ENCODE measurements around the gene ADGRL1.

ADGRL1 gene

DNA sequence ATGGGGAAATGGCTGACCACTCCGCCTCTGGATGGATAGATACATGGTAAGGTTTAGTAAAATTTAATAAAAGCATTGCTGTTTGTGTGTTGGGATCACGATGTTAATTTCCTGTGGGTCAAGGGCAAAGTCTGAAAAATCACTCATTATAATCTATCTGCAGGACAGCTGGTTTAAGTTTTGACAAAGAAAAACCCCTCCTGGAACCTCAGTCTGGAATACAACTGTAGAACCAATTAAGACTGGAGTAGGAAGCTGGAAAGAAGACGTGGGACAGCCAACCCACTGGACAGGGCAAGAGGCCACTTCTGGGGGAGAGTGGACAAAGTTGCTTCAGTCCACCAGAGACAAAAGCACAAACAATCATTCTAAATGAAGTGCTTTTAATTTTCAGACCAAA, 86.8 kb downstream of the ADGRL1 start:
- no peak for DNase-seq (ENCODE audit: low read depth)
- H3K4me3 ChIP-seq (ENCODE audit: low read depth, low read length): peak overlapping the region; percentile 53

DNA sequence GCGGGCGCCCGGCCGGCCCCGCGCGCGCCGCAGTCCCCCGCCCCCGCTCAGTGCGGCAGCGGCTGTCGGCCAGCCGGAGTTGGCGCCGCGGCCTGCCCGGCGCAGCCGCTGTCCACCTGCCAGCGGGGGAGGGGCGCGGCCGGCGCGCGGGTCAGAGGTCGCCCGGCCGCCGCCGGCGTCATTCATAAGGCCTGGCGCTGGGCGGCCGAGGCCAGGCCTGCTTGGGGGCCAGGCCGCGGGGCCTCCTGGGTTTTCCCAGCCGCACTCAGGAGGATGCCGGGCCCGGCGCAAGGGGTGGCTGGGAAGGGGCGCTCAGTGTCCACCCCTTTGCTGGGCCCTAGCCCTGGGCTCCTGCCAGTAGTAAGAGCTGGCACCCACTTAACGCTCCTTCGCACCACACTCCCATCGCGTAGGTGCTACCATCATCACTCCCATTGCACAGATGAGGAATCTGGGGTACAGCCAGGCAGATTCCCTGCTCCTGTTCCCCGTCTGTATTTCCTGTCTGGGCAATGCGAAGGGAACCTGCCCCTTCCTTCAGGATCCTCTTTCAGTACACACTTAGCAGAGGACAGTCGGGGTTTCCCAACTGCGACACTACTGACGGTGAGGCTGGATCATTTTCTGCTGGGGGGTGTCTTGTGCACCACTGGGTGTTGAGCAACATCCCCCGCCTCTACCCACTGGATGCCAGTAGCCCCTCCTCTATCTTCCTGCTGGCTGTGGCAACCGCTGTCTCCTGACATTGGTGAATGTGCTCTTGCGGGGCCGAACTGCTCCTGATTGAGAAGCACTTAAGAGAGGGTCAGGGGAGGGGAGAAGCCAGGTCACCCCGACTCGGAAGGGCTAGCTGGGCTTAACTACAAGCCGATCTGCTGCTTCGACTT, 87.6 kb downstream of the ADGRL1 start:
- DNase-seq (ENCODE audit: low read depth): peak; percentile 63
- peak overlapping the region; percentile 53 for H3K4me3 ChIP-seq (ENCODE audit: low read depth, low read length)

DNA sequence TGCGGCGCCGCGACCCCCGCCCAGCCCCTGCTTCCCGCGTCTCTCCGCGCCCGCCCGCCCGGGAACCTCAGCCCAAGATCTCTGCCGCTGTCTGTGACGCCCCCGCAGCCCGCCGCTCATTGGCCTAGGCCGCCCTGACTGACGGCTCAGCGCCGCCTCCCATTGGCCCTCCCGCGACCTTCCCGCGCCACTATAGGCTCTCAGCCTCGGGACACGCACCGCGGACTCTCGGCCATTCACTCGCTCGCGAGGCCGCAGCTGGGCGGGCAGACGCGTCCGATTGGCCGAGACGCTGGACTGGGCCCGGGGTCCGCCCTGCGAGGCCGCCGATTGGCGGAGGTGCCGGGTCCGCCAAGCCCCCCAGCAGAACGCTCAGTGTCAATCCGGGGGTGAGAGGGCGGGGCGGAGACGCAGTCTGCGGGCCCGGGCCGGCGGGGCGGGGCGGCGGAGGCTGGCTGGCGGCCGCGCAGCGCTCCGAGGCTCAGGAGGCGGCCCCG, 88.3 kb downstream of the ADGRL1 start, which contains the start of gene PRKACA:
TSS of gene PRKACA (minus strand) at position 95 of the 497 bp plus-strand sequence. CDS start 215 bp downstream, outside the sequence.
- H3K4me3 ChIP-seq (ENCODE audit: low read depth, low read length): peak within 1 kb of the TSS; percentile 88

DNA sequence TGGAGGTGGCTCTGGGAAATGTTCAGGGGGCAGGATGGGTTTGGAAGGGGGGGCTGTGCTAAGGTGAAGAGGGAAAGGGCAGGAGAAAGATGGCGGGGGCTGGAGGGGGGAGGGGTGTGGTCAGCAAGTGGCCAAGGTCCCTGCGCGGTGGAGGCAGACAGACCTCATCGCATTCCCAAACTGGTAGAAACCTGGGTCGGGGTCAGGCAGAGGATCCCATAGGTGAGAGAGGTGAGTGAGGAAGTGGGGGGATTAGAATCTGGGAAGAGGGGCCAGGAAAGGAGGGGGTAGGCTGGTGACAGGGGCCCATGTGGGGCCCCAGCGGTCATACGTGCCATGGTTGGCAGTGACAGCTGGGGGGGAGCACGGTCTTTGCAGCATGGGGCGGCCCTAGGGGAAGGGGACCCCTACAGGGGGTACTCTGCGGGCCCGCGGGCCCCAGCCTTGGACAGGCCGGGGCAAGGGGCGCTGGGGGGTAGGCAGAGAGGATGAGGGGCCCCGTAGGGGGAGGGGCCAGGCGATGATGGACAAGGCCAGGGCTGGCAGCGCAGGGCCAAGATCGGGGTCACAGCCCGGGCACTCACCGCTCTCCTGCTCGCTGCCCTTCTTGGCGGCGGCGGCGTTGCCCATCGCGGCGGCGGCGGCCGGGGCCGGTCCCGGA, 88.9 kb downstream of the ADGRL1 start:
- peak overlapping the region; percentile 88 for H3K4me3 ChIP-seq (ENCODE audit: low read depth, low read length)
- DNase-seq (ENCODE audit: low read depth): no peak

More for the DNA sequence above, 88.3 kb downstream of the ADGRL1 start, which contains the start of gene PRKACA:
- peak; percentile 98 for DNase-seq (ENCODE audit: low read depth)

DNA sequence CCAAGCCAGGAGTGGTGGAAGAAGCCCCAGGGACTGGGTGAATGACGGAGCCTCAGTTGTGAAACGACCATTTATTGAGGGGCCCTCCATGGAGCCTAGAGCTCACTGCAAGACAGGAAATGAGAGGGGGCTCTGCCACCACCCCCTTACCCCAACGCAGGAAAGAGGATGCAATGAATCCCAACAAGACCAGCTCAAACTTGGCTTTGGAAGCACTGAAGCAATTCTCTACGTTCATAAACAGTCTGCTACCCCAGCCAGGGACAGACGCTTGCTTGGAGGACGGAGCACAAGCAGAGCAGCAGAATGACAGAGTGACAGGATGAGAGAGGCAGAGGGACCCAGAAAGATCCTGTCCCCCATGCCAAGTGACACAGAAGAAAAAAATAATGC, 89.4 kb downstream of the ADGRL1 start:
- peak overlapping the region; percentile 88 for H3K4me3 ChIP-seq (ENCODE audit: low read depth, low read length)
- no peak for DNase-seq (ENCODE audit: low read depth)

DNA sequence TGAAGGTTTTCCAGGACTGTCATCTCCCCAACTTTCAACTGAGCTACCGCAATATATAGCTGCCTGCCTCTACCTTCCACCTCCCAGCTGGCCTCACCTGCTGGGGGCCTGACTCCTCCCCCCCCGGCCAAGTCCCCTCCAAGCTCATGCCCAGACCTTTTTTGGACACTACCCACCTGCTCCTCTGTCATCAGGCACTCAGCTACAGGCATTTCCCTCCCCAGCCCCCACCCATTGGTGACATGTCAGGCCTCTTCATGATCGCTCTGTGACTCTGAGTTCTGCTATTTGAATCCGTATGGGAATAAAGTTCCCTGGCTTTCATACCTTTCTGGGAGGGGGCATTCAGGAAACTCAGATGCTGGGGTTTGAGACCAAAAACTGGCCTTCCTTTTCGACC, 90.2 kb downstream of the ADGRL1 start:
- H3K4me3 ChIP-seq (ENCODE audit: low read depth, low read length): no peak overlapping the region
- DNase-seq (ENCODE audit: low read depth): no peak

DNA sequence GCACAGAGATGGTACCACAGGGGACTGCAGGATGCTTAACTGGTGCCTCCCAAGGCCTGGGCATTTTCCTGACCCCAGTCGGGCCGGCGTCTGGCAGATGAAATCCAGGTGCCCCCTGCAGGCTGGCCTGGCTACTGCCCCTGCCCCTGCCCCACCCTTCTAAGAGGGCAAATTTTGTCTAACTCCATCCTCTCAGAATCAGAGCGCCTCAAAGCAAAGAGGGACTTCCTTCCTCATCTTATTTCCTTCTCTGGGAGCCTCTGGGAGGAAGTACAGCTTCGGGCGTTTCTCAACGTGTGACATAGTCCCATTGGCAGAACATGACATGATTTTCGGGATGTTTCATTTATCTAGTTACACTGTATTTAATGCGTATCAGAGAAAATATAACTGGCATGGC, 91.1 kb downstream of the ADGRL1 start:
- no peak for DNase-seq (ENCODE audit: low read depth)
- H3K4me3 ChIP-seq (ENCODE audit: low read depth, low read length): no peak overlapping the region

DNA sequence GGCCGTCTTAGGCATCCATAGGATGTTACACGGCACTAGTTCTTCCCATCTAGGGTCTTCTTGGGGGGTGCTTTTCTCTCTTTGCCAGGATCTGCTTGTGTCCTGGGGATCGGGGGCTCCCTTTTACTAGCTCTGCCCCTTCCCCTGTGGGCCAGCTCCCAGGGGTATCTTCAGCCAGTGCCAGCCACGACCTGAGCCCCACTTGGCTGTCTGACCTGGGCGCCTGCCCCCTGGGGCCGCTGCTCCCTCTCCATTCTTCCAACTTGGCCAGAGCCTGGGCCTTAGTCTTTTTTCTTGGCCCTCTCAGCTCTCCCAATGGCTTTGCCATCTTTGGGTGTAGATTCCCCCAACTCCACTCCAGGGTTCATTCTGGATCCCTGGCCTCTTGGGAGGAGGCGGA, 91.5 kb downstream of the ADGRL1 start:
- no peak overlapping the region for H3K4me3 ChIP-seq (ENCODE audit: low read depth, low read length)
- DNase-seq (ENCODE audit: low read depth): no peak

DNA sequence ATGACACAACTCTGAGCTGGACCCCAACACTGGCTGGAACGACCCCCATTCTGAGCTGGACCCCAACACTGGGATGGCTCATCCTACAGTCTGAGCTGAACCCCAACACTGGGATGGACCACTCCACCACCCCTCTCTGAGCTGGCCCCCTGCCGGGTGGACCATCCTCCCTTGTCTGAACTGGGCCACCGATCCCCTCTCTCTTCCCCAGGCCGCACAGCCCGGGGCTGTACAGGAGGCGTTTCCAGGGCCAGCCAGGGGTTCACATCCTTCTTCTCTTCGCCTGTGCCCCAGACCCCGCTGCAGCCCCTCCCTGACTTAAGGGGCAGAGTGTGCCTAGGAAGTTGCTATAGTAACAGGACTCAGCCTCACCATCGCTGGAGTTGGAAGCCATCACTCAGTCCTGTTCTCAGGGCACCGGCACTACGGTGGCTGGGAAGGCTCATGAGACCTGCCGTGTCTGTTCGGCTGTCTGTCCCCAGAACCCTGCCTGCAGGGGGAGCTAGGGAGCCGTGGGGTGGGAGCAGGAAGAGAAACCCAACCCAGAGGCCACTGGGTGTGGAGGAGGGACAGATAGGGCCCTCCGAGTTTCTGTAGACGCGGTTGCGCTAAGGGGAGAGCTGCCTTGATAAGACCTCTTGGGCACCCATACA, 92.1 kb downstream of the ADGRL1 start:
- no peak overlapping the region for H3K4me3 ChIP-seq (ENCODE audit: low read depth, low read length)
- no peak for DNase-seq (ENCODE audit: low read depth)

DNA sequence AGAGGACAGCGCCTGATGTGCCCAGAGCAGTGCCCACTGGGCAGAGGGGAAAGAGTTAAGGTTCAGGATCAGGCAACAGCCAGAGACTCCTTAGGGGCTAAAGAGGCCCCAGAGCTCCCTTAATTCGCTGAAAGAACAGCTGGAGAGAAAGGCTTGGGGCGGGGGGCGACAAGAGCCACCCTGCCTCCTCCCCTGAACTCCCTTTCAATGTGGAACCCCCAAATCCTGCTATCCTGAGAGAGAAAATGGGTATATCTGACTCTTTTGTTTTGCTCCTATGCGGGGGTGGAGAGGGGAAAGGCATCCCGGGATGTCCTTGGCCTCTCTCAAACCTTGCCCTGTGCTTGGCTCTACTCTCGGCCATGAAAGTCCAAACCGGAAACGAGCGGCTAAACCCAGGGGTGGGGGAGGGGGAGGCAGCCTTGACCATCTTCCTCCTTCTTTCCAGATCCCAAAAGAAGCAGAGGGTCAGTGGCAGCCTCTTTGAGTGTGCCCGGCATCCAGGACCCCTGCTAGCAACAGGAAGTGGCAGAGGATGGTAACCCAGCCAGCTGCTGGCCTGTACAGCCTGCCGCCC, 93.1 kb downstream of the ADGRL1 start:
- H3K4me3 ChIP-seq (ENCODE audit: low read depth, low read length): peak overlapping the region; percentile 7
- no peak for DNase-seq (ENCODE audit: low read depth)

DNA sequence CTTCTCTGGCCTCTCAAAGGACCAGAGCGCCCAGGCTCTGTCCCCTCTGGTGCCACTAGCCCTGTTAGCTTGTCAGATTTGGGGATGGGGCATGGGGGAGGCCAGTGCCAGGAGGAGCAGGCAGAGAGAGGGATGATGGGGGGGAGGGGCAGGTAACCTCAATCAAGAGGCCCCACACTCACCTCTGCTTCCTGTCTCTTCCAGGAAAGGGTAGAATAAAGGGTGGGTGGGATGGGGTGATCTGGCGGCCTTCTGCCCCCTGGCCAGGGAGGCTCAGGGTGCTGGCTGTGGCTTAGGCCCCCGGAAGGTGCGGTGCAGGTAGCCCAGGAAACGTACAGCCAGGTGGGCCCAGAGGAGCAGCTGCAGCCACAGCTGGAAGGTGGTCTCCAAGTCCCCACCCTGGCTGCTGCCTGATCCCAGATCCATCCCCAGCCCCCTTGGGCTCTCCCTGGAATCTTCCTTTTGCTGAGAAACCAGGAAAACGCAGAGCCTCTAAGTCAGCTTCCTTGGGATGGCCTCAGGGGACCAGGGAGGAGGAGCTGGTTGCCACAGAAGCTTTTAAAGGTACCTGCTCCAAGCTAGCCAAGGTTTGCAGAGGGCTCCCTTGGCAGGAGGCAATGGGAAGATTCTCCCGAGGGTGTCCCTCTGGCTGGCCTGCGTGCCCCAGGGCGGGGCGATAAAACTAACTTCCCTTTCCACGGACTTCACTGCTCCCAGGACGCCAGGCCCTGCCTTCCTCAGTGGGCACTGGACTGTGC, 93.7 kb downstream of the ADGRL1 start:
- H3K4me3 ChIP-seq (ENCODE audit: low read depth, low read length): peak overlapping the region; percentile 7
- no peak for DNase-seq (ENCODE audit: low read depth)

DNA sequence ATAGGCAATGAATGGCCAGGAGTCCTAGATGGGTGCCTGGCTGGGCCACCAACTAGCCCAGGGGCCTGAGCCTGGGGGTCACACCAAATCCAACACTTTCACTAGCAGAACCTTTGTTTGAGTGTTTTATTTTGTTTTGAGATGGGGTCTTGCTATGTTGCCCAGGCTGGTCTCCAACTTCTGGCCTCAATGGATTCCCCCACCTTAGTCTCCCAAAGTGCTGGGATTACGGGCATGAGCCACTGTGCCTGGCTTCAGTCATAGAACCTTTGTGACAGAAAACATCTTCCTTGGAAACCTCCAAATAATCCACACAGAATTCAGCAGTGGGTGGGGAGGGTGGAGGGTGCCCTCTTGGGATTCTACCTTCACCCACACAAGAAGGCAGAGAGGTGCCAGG, 94.5 kb downstream of the ADGRL1 start:
- H3K4me3 ChIP-seq (ENCODE audit: low read depth, low read length): no peak overlapping the region
- no peak for DNase-seq (ENCODE audit: low read depth)

DNA sequence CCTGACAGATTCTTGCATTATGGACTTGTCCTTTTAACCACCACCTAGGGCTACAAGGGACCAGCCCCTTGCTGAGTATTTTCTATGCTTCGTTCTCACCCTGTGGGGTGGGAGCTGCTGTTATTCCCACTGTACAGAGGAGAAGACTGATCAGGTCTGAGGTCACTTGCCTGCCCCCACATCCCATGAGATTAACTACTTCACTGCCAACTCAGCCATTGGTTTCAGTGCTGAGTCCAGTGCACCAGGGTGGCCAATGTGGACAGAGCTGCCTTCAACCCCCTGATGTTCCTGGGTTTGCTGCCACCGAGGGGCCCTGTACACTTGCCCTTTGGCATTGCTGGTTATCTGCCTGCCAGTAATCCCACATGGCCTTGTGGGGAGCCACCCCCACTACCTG, 95.3 kb downstream of the ADGRL1 start:
- no peak for DNase-seq (ENCODE audit: low read depth)
- no peak overlapping the region for H3K4me3 ChIP-seq (ENCODE audit: low read depth, low read length)

DNA sequence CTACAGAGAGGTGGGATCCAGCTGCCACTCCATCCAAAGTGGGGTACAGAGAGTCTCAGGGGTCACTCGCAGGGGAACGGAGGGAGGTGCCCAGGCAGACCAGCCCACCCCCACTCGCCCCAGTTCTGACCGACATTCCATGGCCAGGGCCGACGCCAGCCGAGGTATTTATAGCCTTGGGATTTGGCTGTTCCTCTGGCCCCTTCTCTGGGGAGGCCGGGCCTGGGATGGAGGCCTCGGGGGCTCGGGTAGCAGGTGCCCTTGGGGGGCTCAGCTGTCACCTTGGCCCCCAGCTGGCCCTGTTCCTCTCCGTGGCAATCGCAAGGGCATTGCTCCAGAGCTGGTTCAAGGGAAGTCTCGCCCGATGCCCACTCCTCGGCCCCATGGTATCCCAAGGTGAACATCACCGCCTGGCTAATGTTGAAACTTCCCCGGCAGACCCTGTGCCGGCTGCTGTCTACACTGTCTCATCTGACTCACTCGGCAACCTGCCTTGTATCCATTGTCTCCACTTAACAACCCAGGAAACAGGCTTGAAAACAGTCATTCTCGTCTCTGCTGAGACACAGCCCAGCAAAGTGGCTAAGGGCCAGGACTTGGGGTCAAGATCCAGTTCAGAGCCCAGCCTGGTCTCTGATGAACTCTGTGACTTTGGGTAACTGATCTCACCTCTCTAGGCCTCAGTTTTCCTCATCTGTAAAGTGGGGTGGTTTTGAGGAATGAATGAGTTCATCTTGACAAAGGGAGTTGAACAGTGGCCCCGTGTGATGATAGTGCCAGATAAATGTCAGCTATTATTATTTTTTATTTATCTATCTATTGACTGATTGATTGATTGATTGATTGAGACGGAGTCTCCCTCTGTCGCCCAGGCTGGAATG, 98.1 kb downstream of the ADGRL1 start:
- DNase-seq (ENCODE audit: low read depth): no peak

DNA sequence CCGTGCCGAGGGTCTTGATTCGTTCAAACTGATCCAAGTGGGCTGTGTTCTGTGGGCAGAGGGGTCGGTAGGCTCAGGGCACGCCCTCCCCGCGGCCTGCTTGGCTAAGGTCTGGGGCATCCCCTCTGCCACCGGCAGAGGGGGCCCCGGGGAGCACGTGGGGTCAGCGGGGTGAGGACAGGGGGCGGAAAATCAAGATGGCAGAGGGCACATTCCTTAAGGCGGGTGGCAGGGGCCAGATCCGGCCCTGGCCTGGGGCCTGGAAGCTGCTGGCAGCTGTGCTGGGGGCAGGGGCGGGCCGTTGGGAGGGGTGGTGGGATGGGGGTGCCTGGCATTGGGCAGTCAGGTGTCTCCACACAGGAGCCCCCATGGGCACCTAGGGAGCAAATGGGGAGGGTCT, 99.1 kb downstream of the ADGRL1 start:
- no peak overlapping the region for H3K4me3 ChIP-seq (ENCODE audit: low read depth, low read length)
- no peak for DNase-seq (ENCODE audit: low read depth)

More for the DNA sequence above, 98.1 kb downstream of the ADGRL1 start:
- H3K4me3 ChIP-seq (ENCODE audit: low read depth, low read length): no peak overlapping the region

DNA sequence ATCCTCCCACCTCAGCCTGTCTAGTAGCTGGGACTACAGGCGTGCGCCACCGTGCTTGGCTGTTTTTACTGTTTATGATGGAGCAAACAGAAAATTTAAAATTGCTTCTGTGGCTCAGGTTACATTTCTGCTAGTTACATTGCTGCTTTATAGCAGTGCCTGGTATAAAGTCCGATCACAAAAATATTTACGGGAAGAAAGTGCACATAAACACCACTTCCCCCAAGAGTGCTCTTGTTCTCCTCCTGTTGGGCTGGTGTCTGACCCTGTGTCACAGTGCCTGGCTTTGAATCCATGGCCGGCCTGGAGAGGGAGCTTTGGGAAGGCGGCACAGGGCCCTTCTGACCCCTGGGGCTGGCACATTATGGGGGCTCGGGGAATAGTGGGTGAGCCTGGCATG, 100.3 kb downstream of the ADGRL1 start:
- no peak for DNase-seq (ENCODE audit: low read depth)
- H3K4me3 ChIP-seq (ENCODE audit: low read depth, low read length): no peak overlapping the region

DNA sequence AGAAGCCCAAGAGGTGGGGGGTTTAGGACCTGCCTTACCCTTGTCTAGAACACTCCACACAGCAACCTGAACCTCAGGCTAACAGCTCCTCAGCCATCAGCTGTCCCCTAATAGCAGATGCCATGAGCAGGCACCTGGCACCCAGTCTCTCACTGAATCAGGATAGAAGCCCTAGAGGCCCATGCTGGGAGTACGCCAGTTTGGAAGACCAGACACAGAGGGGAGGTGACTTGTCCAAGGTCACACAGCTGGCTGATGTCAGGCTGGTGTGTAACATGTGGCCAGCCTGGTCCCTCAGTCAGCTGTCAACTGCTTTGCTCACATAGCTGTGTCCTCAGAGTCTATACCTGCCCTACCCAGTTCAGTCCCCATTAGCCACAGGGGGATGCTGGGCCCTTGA, 102.7 kb downstream of the ADGRL1 start:
- DNase-seq (ENCODE audit: low read depth): no peak
- H3K4me3 ChIP-seq (ENCODE audit: low read depth, low read length): no peak overlapping the region

DNA sequence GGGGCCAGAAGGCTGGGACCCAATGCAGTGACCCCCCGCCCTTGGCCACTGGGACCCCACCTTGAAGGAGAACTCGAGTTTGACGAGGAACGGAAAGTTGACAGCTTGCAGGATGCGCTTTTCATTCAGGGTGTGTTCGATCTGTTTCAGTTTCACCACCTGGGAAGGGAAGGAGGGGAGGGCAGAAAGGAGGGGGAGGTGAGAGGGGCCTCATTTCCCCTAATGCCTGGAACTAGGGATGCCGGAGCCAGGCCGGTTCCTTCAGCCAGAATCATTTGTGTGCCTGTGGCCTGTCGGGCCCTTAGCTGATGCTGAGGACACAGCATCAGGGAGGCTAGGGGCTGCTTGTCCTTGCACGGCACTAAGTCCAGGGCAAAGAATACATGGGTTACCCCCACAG, 103.2 kb downstream of the ADGRL1 start:
- DNase-seq (ENCODE audit: low read depth): no peak
- no peak overlapping the region for H3K4me3 ChIP-seq (ENCODE audit: low read depth, low read length)
